ENCODE results near the gene LYZL4.

GRCh38 chr3:42347928-42348327 is 62.5 kb downstream of the LYZL4 start:
- TF ChIP-seq CTCF (IDR thresholded peaks at IDR 0.05) (no peak), POLR2A (IDR thresholded peaks at IDR 0.05) (no peak)

Data from right lobe of liver (tissue), 4 donors.